Keratinocyte (primary cell): ENCODE results near the gene RCAN2. TPM values are rescaled to one million over a fixed set of nuclear protein-coding genes. Genes with fewer than 3 reads are reported as not detected.

Experiments
- DNase-seq: peaks from one replicate; pipeline ENCODE4 v3.0.0-alpha.2; 2011; ENCODE audit warnings: low read depth, missing footprints, low spot score
- FAIRE-seq: peaks from 2 replicates; lab custom pipeline; 2011; peaks lifted over from hg19 to GRCh38; lab: Jason Lieb, UNC
- H2AFZ ChIP-seq: 2 replicates; pipeline ENCODE4 v1.6.0; 2012; ENCODE audit warnings: low read length, control low read depth, inconsistent platforms; ENCODE audit not compliant: control insufficient read depth
- H3K27ac ChIP-seq: 2 replicates; pipeline ENCODE4 v1.5.1; 2011; ENCODE audit warnings: low read length; ENCODE audit not compliant: control insufficient read depth, insufficient read depth
- H3K27me3 ChIP-seq: 3 replicates; pipeline ENCODE4 v1.6.0; 2011; ENCODE audit warnings: low read length; ENCODE audit not compliant: control insufficient read depth, insufficient read depth; ENCODE audit errors: extremely low read depth
- H3K36me3 ChIP-seq, 2 experiments: 2 replicates in 1 of 2; 3 replicates in 1 of 2; pipeline ENCODE4 v1.5.1; 2011; ENCODE audit warnings: low read length in 2 of 2, mild to moderate bottlenecking in 1 of 2; ENCODE audit not compliant: control insufficient read depth in 2 of 2, insufficient read depth in 2 of 2; ENCODE audit errors: extremely low read depth in 1 of 2
- H3K4me1 ChIP-seq: 3 replicates; pipeline ENCODE4 v1.5.1; 2011; ENCODE audit warnings: low read length; ENCODE audit not compliant: control insufficient read depth, insufficient read depth; ENCODE audit errors: extremely low read depth
- H3K4me2 ChIP-seq: 3 replicates; pipeline ENCODE4 v1.6.0; 2011; ENCODE audit warnings: low read depth, low read length; ENCODE audit not compliant: control insufficient read depth, insufficient read depth; ENCODE audit errors: extremely low read depth
- H3K4me3 ChIP-seq, 3 experiments: fragments of 200-600 bp in 1 of 3; sonication (generic) in 1 of 3; 2 replicates in 2 of 3; 3 replicates in 1 of 3; pipeline ENCODE4 v1.5.1; 2011 to 2016; ENCODE audit warnings: low read length in 3 of 3, mild to moderate bottlenecking in 3 of 3, control low read depth in 2 of 3, inconsistent platforms in 1 of 3, low read depth in 1 of 3, mixed read lengths in 1 of 3, mixed run types in 1 of 3, moderate library complexity in 1 of 3; ENCODE audit not compliant: control insufficient read depth in 2 of 3, insufficient read depth in 2 of 3; ENCODE audit errors: extremely low read depth in 1 of 3
- H3K79me2 ChIP-seq: 2 replicates; pipeline ENCODE4 v1.6.0; 2012; ENCODE audit warnings: low read length; ENCODE audit not compliant: control insufficient read depth, insufficient read depth
- H3K9ac ChIP-seq: 3 replicates; pipeline ENCODE4 v1.6.0; 2011; ENCODE audit warnings: low read length; ENCODE audit not compliant: control insufficient read depth, insufficient read depth; ENCODE audit errors: extremely low read depth
- H3K9me1 ChIP-seq: 3 replicates; pipeline ENCODE4 v1.6.0; 2011; ENCODE audit warnings: low read length; ENCODE audit not compliant: control insufficient read depth, insufficient read depth; ENCODE audit errors: extremely low read depth
- H3K9me3 ChIP-seq: 2 replicates; pipeline ENCODE4 v1.5.1; 2012; ENCODE audit warnings: low read depth, low read length; ENCODE audit not compliant: control insufficient read depth
- H4K20me1 ChIP-seq: 3 replicates; pipeline ENCODE4 v1.6.0; 2011; ENCODE audit warnings: low read length; ENCODE audit not compliant: control insufficient read depth, insufficient read depth; ENCODE audit errors: extremely low read depth
- EZH2 ChIP-seq: IDR thresholded peaks from one replicate; pipeline ENCODE4 v1.6.1; 2012; ENCODE audit warnings: inconsistent platforms, mild to moderate bottlenecking, low read length, moderate library complexity
- dilution Hi-C: fragments of 300-500 bp; cut with MboI; formaldehyde crosslinking; loops from one replicate; pipeline ENCODE4 v1.7.0; 2020; ENCODE audit warnings: low sequenced_read_pairs; ENCODE audit not compliant: extremely low pct_ligation_motif_present
- polyA plus RNA-seq, 5 experiments: library from polyadenylated mRNA; depleted of rRNA in 3 of 5; stranded (reverse) in 3 of 5; stranded (forward) in 1 of 5; unstranded in 1 of 5; fragments of >200 nt; gene quantifications; 1 replicate in 1 of 5; 2 replicates in 3 of 5; 3 replicates in 1 of 5; pipeline versions ENCODE4 v1.2.1 to v1.2.3, GENCODE V29; 2011 to 2012; ENCODE audit warnings: missing spikeins in 2 of 5, low read depth in 1 of 5, low replicate concordance in 1 of 5
- TF ChIP-seq, protein P1 (sequence below), 3 experiments: IDR thresholded peaks in 1 of 3; conservative IDR thresholded peaks in 1 of 3; optimal IDR thresholded peaks in 1 of 3; 2 replicates in 2 of 3; 3 replicates in 1 of 3; pipeline versions ENCODE3 to v1.5.1; 2011; ENCODE audit warnings: low read length in 3 of 3, mild to moderate bottlenecking in 3 of 3, moderate library complexity in 2 of 3, control low read depth in 1 of 3, inconsistent platforms in 1 of 3; ENCODE audit not compliant: insufficient read depth in 2 of 3; ENCODE audit errors: extremely low read depth in 1 of 3

Gene RCAN2
- polyA plus RNA-seq, 1 donor (not counting 4 experiments of a cell fraction or from before 2014, with no cell fraction given) = not detected

- dilution Hi-C loops = no loop called here
- no peak overlapping the region for H2AFZ ChIP-seq
- no peak overlapping the region for H3K9ac ChIP-seq
- H3K27ac ChIP-seq = no peak overlapping the region
- no peaks in the 10 kb centered on the region for H4K20me1 ChIP-seq
- DNase-seq (no peak), FAIRE-seq (no peak)
- no peaks in the 10 kb centered on the region for H3K27me3 ChIP-seq
- no peaks in the 10 kb centered on the region for H3K4me1 ChIP-seq
- no peaks in the 10 kb centered on the region for H3K9me3 ChIP-seq
- H3K4me3 ChIP-seq = no peak overlapping the region
- no peaks in the 10 kb centered on the region for H3K79me2 ChIP-seq
- no peak overlapping the region for H3K4me2 ChIP-seq
- H3K9me1 ChIP-seq = no peaks in the 10 kb centered on the region
- H3K36me3 ChIP-seq = no peaks in the 10 kb centered on the region
- TF ChIP-seq, protein P1, sequence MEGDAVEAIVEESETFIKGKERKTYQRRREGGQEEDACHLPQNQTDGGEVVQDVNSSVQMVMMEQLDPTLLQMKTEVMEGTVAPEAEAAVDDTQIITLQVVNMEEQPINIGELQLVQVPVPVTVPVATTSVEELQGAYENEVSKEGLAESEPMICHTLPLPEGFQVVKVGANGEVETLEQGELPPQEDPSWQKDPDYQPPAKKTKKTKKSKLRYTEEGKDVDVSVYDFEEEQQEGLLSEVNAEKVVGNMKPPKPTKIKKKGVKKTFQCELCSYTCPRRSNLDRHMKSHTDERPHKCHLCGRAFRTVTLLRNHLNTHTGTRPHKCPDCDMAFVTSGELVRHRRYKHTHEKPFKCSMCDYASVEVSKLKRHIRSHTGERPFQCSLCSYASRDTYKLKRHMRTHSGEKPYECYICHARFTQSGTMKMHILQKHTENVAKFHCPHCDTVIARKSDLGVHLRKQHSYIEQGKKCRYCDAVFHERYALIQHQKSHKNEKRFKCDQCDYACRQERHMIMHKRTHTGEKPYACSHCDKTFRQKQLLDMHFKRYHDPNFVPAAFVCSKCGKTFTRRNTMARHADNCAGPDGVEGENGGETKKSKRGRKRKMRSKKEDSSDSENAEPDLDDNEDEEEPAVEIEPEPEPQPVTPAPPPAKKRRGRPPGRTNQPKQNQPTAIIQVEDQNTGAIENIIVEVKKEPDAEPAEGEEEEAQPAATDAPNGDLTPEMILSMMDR (optimal IDR thresholded peaks at IDR 0.05 in 1 of 3, IDR thresholded peaks at IDR 0.05 in 1 of 3, conservative IDR thresholded peaks at IDR 0.05 in 1 of 3; ENCODE audit: extremely low read depth in 1 of 3, insufficient read depth in 2 of 3, low read length in 3 of 3) = no peak
- TF ChIP-seq EZH2 = no peak
Measured at GRCh38 chr6:46244670-46245069, 246.6 kb downstream of the RCAN2 start.

DNA sequence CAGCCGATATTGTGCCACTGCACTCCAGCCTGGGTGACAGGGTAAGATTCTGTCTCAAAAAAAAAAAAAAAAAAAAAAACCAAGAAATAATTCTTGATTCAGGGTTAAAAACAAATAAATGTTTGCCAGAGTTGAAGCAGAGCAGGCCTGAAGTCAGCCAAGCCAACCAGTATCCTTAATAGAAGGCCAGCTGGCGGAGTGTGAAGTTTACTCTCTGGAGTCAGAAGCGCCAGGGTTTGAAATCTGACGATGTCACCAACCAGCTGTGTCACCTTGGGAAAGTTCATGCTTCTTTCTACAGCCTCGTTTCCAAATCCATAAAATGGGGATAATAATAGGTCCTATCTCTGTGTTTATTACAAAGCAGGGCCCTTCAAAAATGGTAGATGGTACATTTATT, 247.5 kb downstream of the RCAN2 start:
- DNase-seq (no peak), FAIRE-seq (no peak)
- Histone ChIP-seq H3K79me2 (no peaks in the 10 kb centered on the region), H3K27me3 (no peaks in the 10 kb centered on the region), H3K4me2 (no peak overlapping the region), H2AFZ (no peak overlapping the region), H4K20me1 (no peaks in the 10 kb centered on the region), H3K9me1 (no peaks in the 10 kb centered on the region), H3K4me3 (no peak overlapping the region), H3K9me3 (no peaks in the 10 kb centered on the region), H3K4me1 (no peaks in the 10 kb centered on the region), H3K9ac (no peak overlapping the region), H3K27ac (no peak overlapping the region), H3K36me3 (no peaks in the 10 kb centered on the region)
- dilution Hi-C loops = no loop called here
- TF ChIP-seq, protein P1 (optimal IDR thresholded peaks at IDR 0.05 in 1 of 3, IDR thresholded peaks at IDR 0.05 in 1 of 3, conservative IDR thresholded peaks at IDR 0.05 in 1 of 3; ENCODE audit: extremely low read depth in 1 of 3, insufficient read depth in 2 of 3, low read length in 3 of 3) = no peak
- no peak for TF ChIP-seq EZH2
